ENCODE data around the gene SUPT5H. TPM values are rescaled to one million over a fixed set of nuclear protein-coding genes. Genes with fewer than 3 reads are reported as not detected.

Gene SUPT5H
- total and polyA plus RNA-seq, 2 of the 13 experiments (the other 11 are each of a cell fraction or from before 2014, with no cell fraction given): 48.2 to 51.7 TPM

- TF ChIP-seq RELA (CRISPR knock-in tag; IDR thresholded peaks at IDR 0.05): no peak
- no peak for TF ChIP-seq PRDM4 (CRISPR knock-in tag; IDR thresholded peaks at IDR 0.05; ENCODE audit: borderline replicate concordance)
- no peak for TF ChIP-seq ZNF333 (CRISPR knock-in tag; IDR thresholded peaks at IDR 0.05; ENCODE audit: borderline replicate concordance)
- no peak for TF ChIP-seq ZSCAN30 (CRISPR knock-in tag; IDR thresholded peaks at IDR 0.05)
- 0 out of 2 replicates have a peak, but pooled peaks have one; percentile 19 for TF ChIP-seq HOXA3 (CRISPR knock-in tag; IDR thresholded peaks at IDR 0.05)
Measured at GRCh38 chr19:39413911-39414608, 31.3 kb upstream of the SUPT5H start (continued).

DNA sequence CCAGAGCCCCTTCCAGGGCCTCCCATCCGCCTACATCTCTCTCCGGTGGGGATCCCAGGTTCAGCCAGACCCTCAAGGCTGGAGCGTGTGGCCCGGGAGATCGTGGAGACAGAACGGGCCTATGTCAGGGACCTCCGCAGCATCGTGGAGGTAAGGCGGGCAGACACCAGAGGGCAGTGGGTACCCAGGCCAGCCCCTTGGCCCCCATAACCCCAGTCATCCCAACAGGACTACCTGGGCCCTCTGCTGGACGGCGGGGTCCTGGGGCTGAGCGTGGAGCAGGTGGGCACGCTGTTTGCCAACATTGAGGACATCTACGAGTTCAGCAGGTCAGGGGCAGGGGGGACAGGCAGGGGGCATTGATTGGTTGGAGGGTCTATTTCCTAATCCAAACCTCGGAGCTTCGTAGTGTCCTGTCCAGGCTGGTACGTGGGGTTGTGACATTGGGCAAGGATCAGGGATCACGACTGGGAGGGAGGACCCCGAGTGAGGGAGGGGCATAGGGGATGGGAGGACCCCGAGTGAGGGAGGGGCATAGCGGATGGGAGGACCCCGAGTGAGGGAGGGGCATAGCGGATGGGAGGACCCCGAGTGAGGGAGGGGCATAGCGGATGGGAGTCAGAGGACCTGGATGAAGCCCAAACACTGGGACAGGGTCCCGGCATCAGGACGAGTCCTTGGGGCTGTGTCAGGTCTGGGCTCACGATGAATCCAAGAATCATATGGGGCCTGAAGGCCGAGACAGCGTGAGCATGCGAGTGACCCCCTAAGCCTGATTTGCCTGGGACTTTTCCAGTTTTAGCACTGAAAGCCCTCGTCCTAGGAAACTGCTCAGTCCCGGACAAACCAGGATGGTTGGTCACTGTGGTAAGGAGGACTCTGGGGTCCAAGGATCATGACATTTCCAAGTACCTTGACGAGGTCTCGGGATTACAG, 30.0 kb upstream of the SUPT5H start:
- H4K20me1 ChIP-seq (ENCODE audit: insufficient read depth, low read length): no peaks in the 10 kb centered on the region
- POLR2A ChIA-PET: interaction anchor here (1.8 to 4.2 kb wide), 4 partner anchors 13 to 20 kb away, joined by 13 to 47 read pairs (median 26); partner anchors contain the start of gene RPS16
- H3K27ac ChIP-seq (ENCODE audit: extremely low read length, insufficient read depth, low read length): no peak overlapping the region
- DNase-seq (ENCODE audit: low spot score): no peak
- intact Hi-C loops (cut with micrococcal nuclease; ENCODE audit: unreplicated experiment) (loop anchor here (10.0 kb wide), 1 partner anchor 119 kb away; the partner anchor contains the start of gene EID2B), in situ Hi-C loops (cut with HindIII; ENCODE audit: extremely low pct_ligation_motif_present, low pct_unique_long_range_greater_than_20kb) (no loop called here)
- H3K79me2 ChIP-seq (ENCODE audit: insufficient read depth, low read length): peaks cover 10% of the 10 kb centered on the region
- no peak overlapping the region for H3K4me3 ChIP-seq (replicated peaks in 1 of 3; ENCODE audit: insufficient read depth in 1 of 3, low read depth in 2 of 3, low read length in 3 of 3)
- H3K9me3 ChIP-seq (ENCODE audit: low read length): no peaks in the 10 kb centered on the region
- no peaks in the 10 kb centered on the region for H3K27me3 ChIP-seq (ENCODE audit: control insufficient read depth in 1 of 2, insufficient read depth in 2 of 2, low read length in 2 of 2)
- BruUV-seq (replicated peaks): no TSS peak
- peaks cover 4 to 10% of the 10 kb centered on the region in 2 experiments; a peak in 4 of 5 replicates for H3K36me3 ChIP-seq (replicated peaks in 1 of 2; ENCODE audit: control insufficient read depth in 1 of 2, insufficient read depth in 2 of 2, low read length in 2 of 2)
- CTCF ChIA-PET (ENCODE audit: low intra/inter-chr PET ratio, low total read pairs): no interaction called here
- no peak overlapping the region for H2AFZ ChIP-seq (ENCODE audit: low read length)
- peaks cover 45% of the 10 kb centered on the region for H3K4me1 ChIP-seq (ENCODE audit: insufficient read depth, low read length)
- H3K4me2 ChIP-seq (ENCODE audit: low read depth, low read length): no peak overlapping the region
- WGBS (ENCODE audit: low lambda C conversion rate): 89% methylated on average over 29 of the region's 35 CpGs
- no peak for FAIRE-seq
- H3K9ac ChIP-seq (ENCODE audit: insufficient read depth, low read depth, low read length): no peak overlapping the region
- peak; percentile 28; the same call in 1 of the 2 replicates for TF ChIP-seq ZNF280B (CRISPR knock-in tag; IDR thresholded peaks at IDR 0.05; ENCODE audit: borderline replicate concordance)
- TF ChIP-seq BRCA1 (CRISPR knock-in tag; IDR thresholded peaks at IDR 0.05): no peak
- TF ChIP-seq CBFB (CRISPR knock-in tag; IDR thresholded peaks at IDR 0.05): no peak
- no peak for TF ChIP-seq CBX1 (IDR thresholded peaks at IDR 0.05; ENCODE audit: low read depth)
- peak; percentile 55; the same call in 1 of the 2 replicates for TF ChIP-seq HNRNPL (IDR thresholded peaks at IDR 0.05; ENCODE audit: low read depth, low read length)
- TF ChIP-seq, protein P1, sequence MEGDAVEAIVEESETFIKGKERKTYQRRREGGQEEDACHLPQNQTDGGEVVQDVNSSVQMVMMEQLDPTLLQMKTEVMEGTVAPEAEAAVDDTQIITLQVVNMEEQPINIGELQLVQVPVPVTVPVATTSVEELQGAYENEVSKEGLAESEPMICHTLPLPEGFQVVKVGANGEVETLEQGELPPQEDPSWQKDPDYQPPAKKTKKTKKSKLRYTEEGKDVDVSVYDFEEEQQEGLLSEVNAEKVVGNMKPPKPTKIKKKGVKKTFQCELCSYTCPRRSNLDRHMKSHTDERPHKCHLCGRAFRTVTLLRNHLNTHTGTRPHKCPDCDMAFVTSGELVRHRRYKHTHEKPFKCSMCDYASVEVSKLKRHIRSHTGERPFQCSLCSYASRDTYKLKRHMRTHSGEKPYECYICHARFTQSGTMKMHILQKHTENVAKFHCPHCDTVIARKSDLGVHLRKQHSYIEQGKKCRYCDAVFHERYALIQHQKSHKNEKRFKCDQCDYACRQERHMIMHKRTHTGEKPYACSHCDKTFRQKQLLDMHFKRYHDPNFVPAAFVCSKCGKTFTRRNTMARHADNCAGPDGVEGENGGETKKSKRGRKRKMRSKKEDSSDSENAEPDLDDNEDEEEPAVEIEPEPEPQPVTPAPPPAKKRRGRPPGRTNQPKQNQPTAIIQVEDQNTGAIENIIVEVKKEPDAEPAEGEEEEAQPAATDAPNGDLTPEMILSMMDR (CRISPR knock-in tag; IDR thresholded peaks at IDR 0.05): 0 out of 2 replicates have a peak, but pooled peaks have one; percentile 27
- TF ChIP-seq ZUFSP (CRISPR knock-in tag; IDR thresholded peaks at IDR 0.05; ENCODE audit: borderline replicate concordance): no peak
- ATAC-seq: no peak
